GM19025 (cell line): ENCODE measurements around the gene MRPL20.
"Not testable (repeated sequence)": the region's sequence is repeated elsewhere in the genome, so short reads cannot be mapped to it uniquely, and the experiment has no call there.

Experiments used
- ATAC-seq: cut with Tn5 transposase; IDR thresholded peaks from one replicate; pipeline ENCODE4 v1.9.1; 2021; ENCODE audit warnings: mild to moderate bottlenecking, low read depth, moderate library complexity; ENCODE audit not compliant: unreplicated experiment

The MRPL20 gene

DNA sequence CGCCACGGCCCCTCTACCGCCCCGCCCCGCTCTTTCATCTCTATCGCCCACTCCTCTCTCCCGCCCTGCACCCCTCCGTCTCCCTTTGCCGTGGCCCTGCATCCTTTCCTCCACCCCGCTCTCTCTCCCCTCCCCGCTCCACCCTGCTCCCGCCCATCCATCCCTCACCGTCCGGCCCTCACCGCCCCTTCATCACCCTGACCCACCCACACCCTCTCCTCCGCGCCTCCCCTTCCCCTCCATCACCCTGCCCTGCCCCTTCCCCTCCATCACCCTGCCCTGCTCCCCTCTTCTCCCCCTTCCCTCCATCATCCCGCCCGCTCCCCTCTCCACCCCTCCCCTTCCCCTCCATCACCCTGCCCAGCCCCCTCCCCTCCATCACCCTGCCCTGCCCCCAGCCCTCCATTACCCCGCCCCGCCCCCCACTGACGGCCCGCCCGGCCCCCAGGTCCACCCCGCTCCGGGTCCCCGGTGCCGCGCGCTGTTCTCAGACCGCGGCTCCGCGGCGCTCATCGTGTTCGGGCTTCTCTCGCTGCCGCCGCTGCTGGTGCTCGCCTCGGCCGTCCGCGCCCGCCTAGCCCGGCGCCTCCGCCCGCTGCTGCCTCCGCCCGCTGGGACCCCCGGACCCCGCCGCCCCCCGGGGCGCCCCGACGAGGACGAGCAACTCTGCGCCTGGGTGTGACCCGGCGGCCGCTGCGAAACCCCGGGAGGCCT is 20.2 kb upstream of the MRPL20 start:
- ATAC-seq: no peak

GRCh38 chr1:1426496-1427105 is 19.5 kb upstream of the MRPL20 start:
- no peak for ATAC-seq

DNA sequence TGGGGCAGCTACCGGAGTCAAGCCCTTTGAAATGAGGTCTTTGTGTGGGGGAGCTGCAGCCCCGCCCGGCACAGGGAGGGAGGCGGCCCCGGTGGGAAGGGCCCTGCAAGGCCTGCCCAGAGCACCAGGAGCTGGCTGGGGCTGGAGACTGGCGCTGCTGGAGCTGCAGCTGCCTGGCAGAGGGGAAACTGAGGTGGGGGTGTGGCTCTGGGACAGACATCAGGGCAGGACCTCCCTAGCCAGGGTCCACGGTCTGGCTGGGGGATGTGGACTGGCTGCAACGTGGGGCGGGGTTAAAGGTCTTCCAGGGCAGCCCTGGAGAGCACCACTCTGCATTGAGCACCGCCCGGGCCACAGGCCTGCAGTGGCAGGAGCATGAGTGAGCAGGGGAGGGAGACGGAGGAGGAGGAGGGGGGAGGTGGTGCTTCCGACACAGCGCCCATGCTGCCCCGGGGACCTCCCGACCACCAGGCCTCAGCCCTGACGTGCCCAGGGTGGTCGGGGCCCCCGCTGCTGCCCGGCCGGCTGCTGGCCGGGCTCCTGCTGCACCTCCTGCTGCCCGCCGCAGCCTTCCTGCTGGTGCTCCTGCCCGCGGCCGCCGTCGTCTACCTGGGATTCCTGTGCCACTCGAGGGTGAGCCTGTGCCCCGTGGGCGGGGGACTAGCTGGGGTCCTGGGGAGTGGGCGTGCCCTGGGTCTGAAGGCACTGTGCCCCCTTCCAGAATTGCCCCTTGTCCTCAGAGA is 18.8 kb upstream of the MRPL20 start:
- ATAC-seq: no peak

- ATAC-seq: no peak
Observed at GRCh38 chr1:1425426-1425752, 18.3 kb upstream of the MRPL20 start.

GRCh38 chr1:1424707-1425106 is 17.6 kb upstream of the MRPL20 start:
- ATAC-seq: no peak

- ATAC-seq: no peak
Observed at GRCh38 chr1:1423245-1423597, 16.1 kb upstream of the MRPL20 start.

GRCh38 chr1:1422465-1423244 is 15.6 kb upstream of the MRPL20 start:
- ATAC-seq: no peak

GRCh38 chr1:1421907-1422464 is 14.9 kb upstream of the MRPL20 start:
- ATAC-seq: no peak

DNA sequence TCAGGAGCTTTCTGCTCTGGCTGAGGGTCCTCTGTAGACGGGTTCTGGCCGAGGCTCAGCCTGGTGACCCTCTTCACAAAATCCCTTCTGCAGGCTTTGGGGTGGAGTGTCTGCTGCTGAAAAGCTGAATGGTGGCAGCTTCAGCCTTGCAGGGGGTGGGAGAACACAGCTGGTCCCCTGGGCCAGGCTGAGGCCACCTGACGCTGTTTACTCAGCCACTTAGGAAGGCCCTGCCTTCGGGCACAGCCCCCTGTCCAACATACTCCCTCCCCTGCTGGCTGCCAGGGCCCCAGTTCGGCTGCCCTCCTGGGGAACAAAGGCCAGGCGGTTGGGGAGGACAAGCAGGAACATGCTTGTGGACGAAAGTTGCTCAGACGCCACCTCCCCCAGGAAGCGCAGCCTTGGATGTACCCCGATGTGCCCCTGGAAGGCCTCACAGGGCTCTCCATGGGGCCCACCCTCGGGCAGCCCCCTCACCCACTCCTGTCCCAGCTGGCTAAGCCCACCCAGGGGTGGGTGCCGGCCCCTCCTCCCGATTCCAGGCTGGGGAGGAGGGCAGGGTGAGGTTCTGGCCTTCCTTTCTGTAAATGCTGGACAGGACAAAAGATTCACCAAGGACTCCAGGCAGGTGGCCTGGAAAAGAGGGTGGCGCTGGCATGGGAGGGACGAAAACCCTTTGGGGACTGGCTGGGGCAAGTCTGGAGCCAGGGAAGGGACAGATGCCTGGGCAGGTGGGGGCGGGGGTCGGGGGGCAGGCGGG is 14.2 kb upstream of the MRPL20 start, which contains the start of gene ANKRD65:
Gene ANKRD65 (minus strand): TSS at position 130 of the 760 bp plus-strand sequence. CDS start 271 bp downstream, outside the sequence.
- ATAC-seq: no peak

DNA sequence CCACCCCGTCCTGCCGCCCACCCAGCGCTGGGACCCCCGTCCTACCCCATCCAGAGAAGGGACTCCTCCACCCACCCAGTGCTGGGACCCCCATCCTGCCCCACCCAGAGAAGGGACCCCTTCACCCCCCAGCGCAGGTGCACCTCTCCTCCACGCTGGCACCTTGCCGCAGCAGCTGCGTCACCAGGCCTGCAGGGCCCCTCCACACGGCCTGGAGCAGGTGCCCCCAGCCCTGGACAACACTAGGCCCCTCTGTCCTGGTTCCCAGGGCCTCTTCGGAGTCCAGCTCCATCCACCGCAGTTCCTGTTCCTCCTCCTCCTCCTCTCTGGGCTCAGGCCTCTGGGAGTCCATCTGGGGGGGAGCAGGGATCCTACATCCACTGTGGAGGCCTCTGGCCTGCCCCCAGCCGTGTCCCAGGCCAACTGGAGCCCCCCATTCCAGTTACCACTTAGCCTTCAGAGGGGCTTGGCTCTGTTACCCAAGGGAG is 13.6 kb upstream of the MRPL20 start:
- no peak for ATAC-seq

GRCh38 chr1:1419813-1420653 is 12.9 kb upstream of the MRPL20 start:
- no peak for ATAC-seq

DNA sequence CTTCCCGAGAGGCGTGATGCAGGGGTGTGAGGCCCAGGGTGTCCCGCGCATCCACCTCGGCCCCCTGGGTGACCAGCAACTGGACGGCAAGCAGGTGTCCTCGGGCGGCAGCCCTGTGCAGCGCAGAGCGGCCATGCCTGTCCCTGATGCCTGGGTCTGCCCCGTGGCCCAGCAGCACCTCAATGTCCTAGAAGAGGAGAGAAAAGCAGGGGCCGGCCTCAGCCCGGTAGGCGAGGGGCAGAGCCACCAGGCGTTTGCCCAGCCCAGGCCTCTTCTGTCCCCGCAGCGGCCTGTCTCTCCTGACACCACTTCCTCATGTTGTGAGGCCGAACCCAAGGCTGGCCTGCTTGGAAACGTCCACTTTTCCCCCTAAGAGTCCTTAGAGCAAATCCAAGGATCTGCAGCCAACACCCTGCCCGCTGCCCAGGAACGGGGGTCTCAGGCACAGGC is 12.3 kb upstream of the MRPL20 start:
- ATAC-seq: no peak

GRCh38 chr1:1418464-1419362 is 11.6 kb upstream of the MRPL20 start:
- ATAC-seq: no peak

- not testable (repeated sequence) for ATAC-seq
Observed at GRCh38 chr1:1417825-1418463, 10.9 kb upstream of the MRPL20 start.

DNA sequence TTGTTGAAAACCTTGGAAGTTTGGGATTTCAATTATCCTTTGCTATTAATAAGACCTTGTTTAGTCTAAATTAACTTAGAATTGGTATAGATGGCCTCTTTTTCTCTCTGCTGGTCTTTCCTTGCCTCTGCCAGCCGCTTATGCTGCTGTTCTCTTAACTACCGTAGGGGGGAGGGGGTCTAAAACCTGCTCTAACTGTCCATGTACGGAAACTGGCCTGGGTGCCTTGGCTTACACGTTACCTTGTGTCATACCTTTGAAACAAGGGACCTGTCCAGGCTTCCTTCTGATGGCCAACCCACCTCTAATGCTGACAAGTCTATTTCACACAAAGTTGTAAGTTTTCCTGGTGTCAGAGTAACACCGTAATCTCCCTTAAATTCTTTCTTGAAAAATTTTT is 10.3 kb upstream of the MRPL20 start:
- not testable (repeated sequence) for ATAC-seq

DNA sequence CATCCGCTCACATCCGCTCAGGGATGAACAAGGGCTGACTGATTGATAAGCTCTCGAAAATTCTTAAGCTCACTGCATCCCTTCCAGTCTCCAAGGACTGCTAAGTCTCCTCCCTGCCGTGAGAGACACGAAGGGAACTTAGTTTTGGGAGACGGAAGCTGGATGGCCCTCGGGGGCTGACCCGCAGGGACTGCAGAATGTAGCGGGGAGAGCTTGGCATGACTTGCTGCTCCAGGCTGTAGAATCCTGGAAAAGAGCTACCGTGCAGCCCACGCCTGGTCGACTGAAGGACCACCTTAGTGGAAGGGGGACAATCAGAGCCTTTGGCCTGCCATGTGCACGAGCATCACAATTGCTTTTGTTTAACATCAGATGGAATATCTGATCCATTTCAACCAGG is 8.7 kb upstream of the MRPL20 start:
- no peak for ATAC-seq

GRCh38 chr1:1412311-1412902 is 5.3 kb upstream of the MRPL20 start:
- not testable (repeated sequence) for ATAC-seq
